Stimulated activated CD8-positive, alpha-beta memory T cell treated with anti-CD3 and anti-CD28 coated beads, Interleukin-7, amount 100 ng/mL, for 4 hours (primary cell): ENCODE measurements around the gene EPS8L2.

Experiments
- DNase-seq, 2 donors: peaks; one replicate each; pipeline ENCODE4 v3.0.0-alpha.2; 2020; ENCODE audit warnings: low read depth in 2 of 2

Gene EPS8L2

GRCh38 chr11:776561-777287, 70.7 kb downstream of the EPS8L2 start:
- no peak for DNase-seq
